ENCODE measurements around the gene ICOS. TPM values are rescaled to one million over a fixed set of nuclear protein-coding genes. Genes with fewer than 3 reads are reported as not detected.

The ICOS gene
- total RNA-seq, 4 donors from 2014 or later: 0.48 to 0.85 (median 0.76) TPM; not detected in 1

- no peaks in the 10 kb centered on the region for H3K4me1 ChIP-seq
- intact Hi-C loops (cut with DNase I): no loop called here
- no peak for TF ChIP-seq POLR2A (IDR thresholded peaks at IDR 0.05)
- no peak for TF ChIP-seq CTCF (IDR thresholded peaks at IDR 0.05)
- DNase-seq: no peak
- 78 to 100% methylated on average over 1 of the region's 2 CpGs for WGBS, 2 donors
- no peaks in the 10 kb centered on the region for H3K9me3 ChIP-seq
- H3K4me3 ChIP-seq: no peak overlapping the region
- H3K27ac ChIP-seq: no peak overlapping the region
- no peaks in the 10 kb centered on the region for H3K27me3 ChIP-seq
- H3K36me3 ChIP-seq: no peaks in the 10 kb centered on the region
Measured at GRCh38 chr2:203994735-203995134, 58.2 kb downstream of the ICOS start.

DNA sequence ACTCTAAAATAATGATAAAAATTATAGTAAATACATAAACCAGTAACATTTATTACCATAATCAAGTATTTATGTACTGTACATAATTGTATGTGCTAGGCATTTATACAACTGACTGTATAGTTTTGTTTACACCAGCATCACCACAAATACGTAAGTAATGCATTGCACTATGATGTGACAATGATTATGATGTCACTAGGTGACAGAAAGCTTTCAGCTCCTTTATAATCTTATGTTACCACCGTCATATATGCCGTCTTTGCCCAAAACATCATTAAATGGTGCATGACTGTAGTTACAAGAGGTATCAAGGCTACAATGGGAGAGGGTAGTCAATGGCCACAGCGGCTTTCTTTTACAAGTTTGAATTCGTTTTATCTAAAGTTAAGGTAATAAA is 60.1 kb downstream of the ICOS start:
- Histone ChIP-seq H3K36me3 (no peaks in the 10 kb centered on the region), H3K27ac (no peak overlapping the region), H3K4me3 (no peak overlapping the region), H3K4me1 (no peaks in the 10 kb centered on the region), H3K27me3 (no peaks in the 10 kb centered on the region), H3K9me3 (no peaks in the 10 kb centered on the region)
- intact Hi-C loops (cut with DNase I): no loop called here
- WGBS, 2 donors: 87 to 92% methylated on average over 5 of the region's 5 CpGs
- DNase-seq: no peak
- no peak for TF ChIP-seq POLR2A (IDR thresholded peaks at IDR 0.05)
- TF ChIP-seq CTCF (IDR thresholded peaks at IDR 0.05): no peak

GRCh38 chr2:203997481-203997880 is 60.9 kb downstream of the ICOS start:
- WGBS, 2 donors: 53 to 62% methylated on average over 1 of the region's 1 CpG

DNA sequence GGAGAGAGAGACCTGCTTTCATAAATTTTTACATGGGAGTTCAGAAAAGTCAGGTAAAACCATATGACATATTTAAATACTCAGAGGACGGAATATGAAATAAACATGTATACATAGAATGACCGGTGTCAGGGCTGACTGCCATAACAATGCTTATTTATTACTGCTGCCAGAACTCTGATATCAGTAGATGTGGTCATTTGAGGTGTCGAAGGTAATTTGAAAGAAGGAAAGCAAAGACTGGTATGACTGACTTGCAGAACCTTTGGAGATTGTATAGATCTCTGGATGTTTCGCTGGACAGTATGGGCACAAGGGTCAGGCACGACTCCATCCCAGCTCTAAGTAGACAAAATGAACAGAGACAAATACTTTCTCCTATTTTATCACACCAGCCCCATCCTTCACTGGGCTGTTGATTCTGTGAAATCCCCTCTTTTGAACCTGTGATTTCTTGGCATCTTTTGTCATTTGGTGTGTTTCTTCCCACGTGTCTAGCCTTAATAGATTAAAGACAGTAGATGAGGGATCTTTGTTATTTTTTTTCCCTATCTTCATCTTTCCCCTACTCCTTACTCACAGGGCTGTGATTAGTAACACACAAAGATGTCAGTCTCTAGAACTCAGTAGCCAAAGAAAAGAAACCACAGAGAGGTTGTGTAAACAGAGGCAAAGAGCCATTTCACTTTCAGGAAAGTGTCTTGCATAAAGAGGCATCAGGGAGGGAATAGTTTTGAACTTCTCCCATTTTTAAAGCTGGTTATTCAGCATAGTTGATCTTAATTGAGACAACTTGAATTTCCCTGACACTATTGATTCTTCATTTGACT is 61.6 kb downstream of the ICOS start:
- Histone ChIP-seq H3K27me3 (no peaks in the 10 kb centered on the region), H3K9me3 (no peaks in the 10 kb centered on the region), H3K4me1 (no peaks in the 10 kb centered on the region), H3K4me3 (no peak overlapping the region), H3K27ac (no peak overlapping the region), H3K36me3 (no peaks in the 10 kb centered on the region)
- intact Hi-C loops (cut with DNase I): no loop called here
- DNase-seq: no peak
- no peak for TF ChIP-seq CTCF (IDR thresholded peaks at IDR 0.05)
- no peak for TF ChIP-seq POLR2A (IDR thresholded peaks at IDR 0.05)
- WGBS, 2 donors: 71 to 73% methylated on average over 6 of the region's 6 CpGs

More at GRCh38 chr2:203997481-203997880, 60.9 kb downstream of the ICOS start:
- H3K27ac ChIP-seq: no peak overlapping the region
- no peak for DNase-seq
- TF ChIP-seq CTCF (IDR thresholded peaks at IDR 0.05) (no peak), POLR2A (IDR thresholded peaks at IDR 0.05) (no peak)
- H3K36me3 ChIP-seq: no peaks in the 10 kb centered on the region
- H3K9me3 ChIP-seq: no peaks in the 10 kb centered on the region
- intact Hi-C loops (cut with DNase I): no loop called here
- H3K4me1 ChIP-seq: no peaks in the 10 kb centered on the region
- H3K4me3 ChIP-seq: no peak overlapping the region
- no peaks in the 10 kb centered on the region for H3K27me3 ChIP-seq

GRCh38 chr2:203999835-204000234 is 63.3 kb downstream of the ICOS start:
- peaks cover 0 to under 1% (median 0%) of the 10 kb centered on the region in 3 donors for H3K4me1 ChIP-seq
- no peak for DNase-seq

More at GRCh38 chr2:203999835-204000234, 63.3 kb downstream of the ICOS start:
- TF ChIP-seq CTCF (IDR thresholded peaks at IDR 0.05): no peak
- no peak for TF ChIP-seq POLR2A (IDR thresholded peaks at IDR 0.05)
- Histone ChIP-seq H3K27ac (no peak overlapping the region), H3K36me3 (no peaks in the 10 kb centered on the region), H3K9me3 (no peaks in the 10 kb centered on the region), H3K4me3 (no peak overlapping the region), H3K27me3 (no peaks in the 10 kb centered on the region)
- intact Hi-C loops (cut with DNase I): no loop called here
